Nephron progenitor cell (in vitro differentiated cells): Measurements from ENCODE around the gene MVD.

Experiments
- DNase-seq: peaks from one replicate; pipeline ENCODE4 v3.0.0; 2021
- H3K27ac Mint-ChIP-seq: 2 replicates; pipeline ENCODE4 v1.8.0; 2021; ENCODE audit warnings: mild to moderate bottlenecking, moderate library complexity, mixed read lengths
- H3K27me3 Mint-ChIP-seq: 2 replicates; pipeline ENCODE4 v1.8.0; 2021; ENCODE audit warnings: mild to moderate bottlenecking, low read depth, mixed read lengths; ENCODE audit not compliant: poor library complexity
- H3K36me3 Mint-ChIP-seq: 2 replicates; pipeline ENCODE4 v1.8.0; 2021; ENCODE audit warnings: low read depth, mixed read lengths
- H3K4me1 Mint-ChIP-seq: 2 replicates; pipeline ENCODE4 v1.8.0; 2021; ENCODE audit warnings: mixed read lengths
- H3K4me3 Mint-ChIP-seq: 2 replicates; pipeline ENCODE4 v1.8.0; 2021; ENCODE audit warnings: mild to moderate bottlenecking, moderate library complexity, mixed read lengths
- H3K9me3 Mint-ChIP-seq: 2 replicates; pipeline ENCODE4 v1.8.0; 2021; ENCODE audit warnings: mild to moderate bottlenecking, moderate library complexity, mixed read lengths
- CTCF ChIP-seq: fragments of 200-600 bp; sonication (generic); IDR thresholded peaks from 2 replicates; pipeline ENCODE4 v1.5.0; 2021; ENCODE audit warnings: antibody characterized with exemption

The MVD gene

GRCh38 chr16:88665148-88665547, 2.3 kb upstream of the MVD start:
- Mint-ChIP-seq H3K36me3 (peaks cover 15% of the 10 kb centered on the region), H3K4me1 (peaks cover 26% of the 10 kb centered on the region), H3K27me3 (no peaks in the 10 kb centered on the region), H3K27ac (no peak overlapping the region), H3K9me3 (no peaks in the 10 kb centered on the region), H3K4me3 (peak overlapping the region; percentile 90)
- TF ChIP-seq CTCF: no peak
- DNase-seq: no peak

- Mint-ChIP-seq H3K27ac (peak overlapping the region; percentile 34), H3K9me3 (no peaks in the 10 kb centered on the region), H3K4me1 (peaks cover 22% of the 10 kb centered on the region), H3K27me3 (no peaks in the 10 kb centered on the region), H3K36me3 (peaks cover 9% of the 10 kb centered on the region), H3K4me3 (peak overlapping the region; percentile 88)
- no peak for TF ChIP-seq CTCF
- peak; percentile 36 for DNase-seq
These were observed 559 bp downstream of the MVD start for GRCh38 chr16:88662222-88662842.

GRCh38 chr16:88661468-88661867, 1.4 kb downstream of the MVD start:
- no peak overlapping the region for H3K27ac Mint-ChIP-seq
- H3K4me3 Mint-ChIP-seq: peak overlapping the region; percentile 88
- no peak for TF ChIP-seq CTCF

GRCh38 chr16:88659160-88659559, 3.7 kb downstream of the MVD start:
- H3K4me3 Mint-ChIP-seq: no peak overlapping the region
- no peak for DNase-seq

More at GRCh38 chr16:88661468-88661867, 1.4 kb downstream of the MVD start:
- H3K36me3 Mint-ChIP-seq: peaks cover 6% of the 10 kb centered on the region
- peaks cover 19% of the 10 kb centered on the region for H3K4me1 Mint-ChIP-seq
- no peak for DNase-seq
- H3K9me3 Mint-ChIP-seq: no peaks in the 10 kb centered on the region
- no peaks in the 10 kb centered on the region for H3K27me3 Mint-ChIP-seq

GRCh38 chr16:88658714-88659113, 4.2 kb downstream of the MVD start:
- Mint-ChIP-seq H3K4me3 (no peak overlapping the region), H3K27me3 (peaks cover 2% of the 10 kb centered on the region), H3K27ac (no peak overlapping the region), H3K36me3 (no peaks in the 10 kb centered on the region), H3K9me3 (no peaks in the 10 kb centered on the region), H3K4me1 (peaks cover 14% of the 10 kb centered on the region)
- TF ChIP-seq CTCF: no peak
- DNase-seq: no peak

More at GRCh38 chr16:88659160-88659559, 3.7 kb downstream of the MVD start:
- peaks cover 14% of the 10 kb centered on the region for H3K4me1 Mint-ChIP-seq
- TF ChIP-seq CTCF: no peak
- H3K36me3 Mint-ChIP-seq: no peaks in the 10 kb centered on the region
- no peaks in the 10 kb centered on the region for H3K9me3 Mint-ChIP-seq
- no peak overlapping the region for H3K27ac Mint-ChIP-seq
- H3K27me3 Mint-ChIP-seq: peaks cover 2% of the 10 kb centered on the region

- H3K9me3 Mint-ChIP-seq: no peaks in the 10 kb centered on the region
- no peak overlapping the region for H3K4me3 Mint-ChIP-seq
- TF ChIP-seq CTCF: no peak
These were observed 5.5 kb downstream of the MVD start for GRCh38 chr16:88657371-88657770.

More at GRCh38 chr16:88657371-88657770, 5.5 kb downstream of the MVD start:
- DNase-seq: no peak
- no peak overlapping the region for H3K27ac Mint-ChIP-seq
- peaks cover 2% of the 10 kb centered on the region for H3K27me3 Mint-ChIP-seq
- peaks cover 14% of the 10 kb centered on the region for H3K4me1 Mint-ChIP-seq
- no peaks in the 10 kb centered on the region for H3K36me3 Mint-ChIP-seq
